Subcutaneous adipose tissue (tissue), 4 donors: ENCODE data around the gene CDK15. TPM values are rescaled to one million over a fixed set of nuclear protein-coding genes. Genes with fewer than 3 reads are reported as not detected.

Source experiments
- CTCF ChIP-seq: fragments of 450-650 bp; IDR thresholded peaks from one replicate; pipeline ENCODE4 v1.5.1; 2016; ENCODE audit warnings: low read depth, mild to moderate bottlenecking, control low read depth, antibody characterized with exemption, moderate library complexity
- total RNA-seq, 4 donors: library from RNA; depleted of rRNA; stranded (reverse); fragments of >200 nt; gene quantifications; one replicate each; pipeline ENCODE4 v1.1.0, GENCODE V29; 2016

CDK15 gene
- total RNA-seq, 4 donors from 2014 or later: 0.57 to 6.5 (median 3.8) TPM

GRCh38 chr2:201879996-201880395 is 73.7 kb downstream of the CDK15 start:
- TF ChIP-seq CTCF: no peak

- TF ChIP-seq CTCF: no peak
Observed at GRCh38 chr2:201880579-201880978, 74.2 kb downstream of the CDK15 start.

GRCh38 chr2:201880993-201881611 is 74.8 kb downstream of the CDK15 start:
- no peak for TF ChIP-seq CTCF

GRCh38 chr2:201881741-201882140 is 75.4 kb downstream of the CDK15 start:
- no peak for TF ChIP-seq CTCF

GRCh38 chr2:201882353-201883090 is 76.2 kb downstream of the CDK15 start:
- no peak for TF ChIP-seq CTCF

- TF ChIP-seq CTCF: no peak
Observed at GRCh38 chr2:201883606-201884369, 77.5 kb downstream of the CDK15 start.

- TF ChIP-seq CTCF: no peak
Observed at GRCh38 chr2:201886504-201886903, 80.2 kb downstream of the CDK15 start.
